A549 (cell line): ENCODE data around the gene PDE10A. TPM values are rescaled to one million over a fixed set of nuclear protein-coding genes. Genes with fewer than 3 reads are reported as not detected.

Experiments used
- ATAC-seq, 2 experiments: fragments of 200-7000 bp in 1 of 2; fragments of >200 bp in 1 of 2; cut with Nextera tagmentation in 1 of 2; cut with Tn5 transposase in 1 of 2; 3 replicates each; pipeline versions ENCODE4 v1.8.0 to v1.9.1; 2018 to 2020; ENCODE audit warnings: mild to moderate bottlenecking in 1 of 2, moderate library complexity in 1 of 2
- CTCF ChIA-PET: fragments of 300-600 bp; sonication (Branson Sonifier 250); formaldehyde crosslinking; extraction: SDS; loops from one replicate; lab custom pipeline; 2021; ENCODE audit warnings: antibody characterized with exemption, inconsistent platforms; lab: Yijun Ruan, JAX
- POLR2A ChIA-PET: fragments of 350-600 bp; formaldehyde crosslinking; extraction: SDS; loops from one replicate; lab custom pipeline; 2021; ENCODE audit warnings: antibody characterized with exemption, inconsistent platforms; lab: Yijun Ruan, JAX
- DNase-seq, 2 experiments: peaks; one replicate each; pipeline versions ENCODE4 v3.0.0 to v3.0.0-alpha.2; 2011 to 2016; ENCODE audit warnings: low read depth in 1 of 2, low spot score in 1 of 2
- FAIRE-seq: peaks from 2 replicates; lab custom pipeline; 2011; peaks lifted over from hg19 to GRCh38; lab: Jason Lieb, UNC
- H3K27ac ChIP-seq, 2 experiments: fragments of >200 bp; sonication (Bioruptor Twin); formaldehyde crosslinking; 3 replicates each; pipeline ENCODE4 v1.5.1; 2016 to 2017
- H3K4me1 ChIP-seq: fragments of >200 bp; sonication (Bioruptor Twin); formaldehyde crosslinking; 3 replicates; pipeline ENCODE4 v1.6.1; 2016
- H3K4me2 ChIP-seq: fragments of >200 bp; sonication (Bioruptor Twin); formaldehyde crosslinking; 3 replicates; pipeline ENCODE4 v1.6.1; 2016
- H3K4me3 ChIP-seq: fragments of >200 bp; sonication (Bioruptor Twin); formaldehyde crosslinking; 3 replicates; pipeline ENCODE4 v1.5.1; 2016
- H3K9me3 ChIP-seq: fragments of >200 bp; sonication (Bioruptor Twin); formaldehyde crosslinking; 3 replicates; pipeline ENCODE4 v1.6.1; 2016
- CBX2 ChIP-seq: fragments of 200-600 bp; sonication (generic); IDR thresholded peaks from 2 replicates; pipeline ENCODE4 v1.6.1; 2016; ENCODE audit warnings: low read depth, mild to moderate bottlenecking, borderline replicate concordance
- CHD2 ChIP-seq: fragments of 150-350 bp; IDR thresholded peaks from 2 replicates; pipeline ENCODE4 v1.6.1; 2014; ENCODE audit warnings: low read length; ENCODE audit not compliant: partially characterized antibody
- CHD4 ChIP-seq: fragments of 200-600 bp; sonication (generic); IDR thresholded peaks from 2 replicates; pipeline ENCODE4 v1.6.1; 2016; ENCODE audit warnings: antibody characterized with exemption, mild to moderate bottlenecking, borderline replicate concordance
- EHMT2 ChIP-seq: fragments of 200-600 bp; sonication (generic); IDR thresholded peaks from 2 replicates; pipeline ENCODE4 v1.6.1; 2016; ENCODE audit warnings: antibody characterized with exemption, low read depth, mild to moderate bottlenecking, moderate library complexity
- FOXS1 ChIP-seq: fragments of 250-450 bp; sonication (Bioruptor Pico); IDR thresholded peaks from 2 replicates; pipeline ENCODE4 v1.5.0; 2020; ENCODE audit warnings: mild to moderate bottlenecking, moderate library complexity
- GATA3 ChIP-seq: IDR thresholded peaks from 2 replicates; pipeline ENCODE4 v1.6.1; 2012; ENCODE audit warnings: borderline replicate concordance
- HDAC2 ChIP-seq: fragments of 200-600 bp; sonication (generic); IDR thresholded peaks from 2 replicates; pipeline ENCODE4 v1.6.1; 2016
- HES2 ChIP-seq: fragments of >200 bp; sonication (Bioruptor Twin); formaldehyde crosslinking; IDR thresholded peaks from 2 replicates; pipeline ENCODE4 v1.6.1; 2016
- HMGXB4 ChIP-seq: fragments of 250-450 bp; sonication (Bioruptor Pico); IDR thresholded peaks from 2 replicates; pipeline ENCODE4 v1.5.0; 2021; ENCODE audit warnings: mild to moderate bottlenecking, moderate library complexity, borderline replicate concordance
- HOXB13 ChIP-seq: fragments of 250-450 bp; sonication (Bioruptor Pico); IDR thresholded peaks from 2 replicates; pipeline ENCODE4 v1.5.0; 2020; ENCODE audit warnings: low read depth, mild to moderate bottlenecking, moderate library complexity
- JUN ChIP-seq, 2 experiments: fragments of >200 bp; sonication (Bioruptor Twin); formaldehyde crosslinking; IDR thresholded peaks; 2 replicates in 1 of 2; 3 replicates in 1 of 2; pipeline ENCODE4 v1.6.1; 2016 to 2017
- JUNB ChIP-seq: fragments of >200 bp; sonication (Bioruptor Twin); formaldehyde crosslinking; IDR thresholded peaks from 2 replicates; pipeline ENCODE4 v1.6.1; 2016
- KDM5A ChIP-seq: fragments of 200-600 bp; sonication (generic); IDR thresholded peaks from 2 replicates; pipeline ENCODE4 v1.6.1; 2016; ENCODE audit warnings: antibody characterized with exemption, mild to moderate bottlenecking
- MAFK ChIP-seq: fragments of 450-650 bp; IDR thresholded peaks from 2 replicates; pipeline ENCODE4 v1.6.1; 2014; ENCODE audit not compliant: partially characterized antibody
- MAZ ChIP-seq: fragments of 150-350 bp; IDR thresholded peaks from 2 replicates; pipeline ENCODE4 v1.6.1; 2014; ENCODE audit warnings: antibody characterized with exemption, low read depth, low read length, borderline replicate concordance
- MYC ChIP-seq: IDR thresholded peaks from 2 replicates; pipeline ENCODE4 v1.6.1; 2012; ENCODE audit warnings: mild to moderate bottlenecking, inconsistent platforms, low read length, improper control_type of control experiment, borderline replicate concordance
- NFE2L2 ChIP-seq: fragments of 150-350 bp; conservative IDR thresholded peaks from 2 replicates; pipeline ENCODE4 v1.6.1; 2014; ENCODE audit warnings: low read length
- PHF8 ChIP-seq: fragments of 200-600 bp; sonication (generic); IDR thresholded peaks from 2 replicates; pipeline ENCODE4 v1.6.1; 2016; ENCODE audit warnings: low read depth, mild to moderate bottlenecking, antibody characterized with exemption, moderate library complexity, borderline replicate concordance
- RARB ChIP-seq: fragments of 250-450 bp; sonication (Bioruptor Pico); IDR thresholded peaks from 2 replicates; pipeline ENCODE4 v1.8.0; 2021; ENCODE audit warnings: mild to moderate bottlenecking, moderate library complexity
- RCOR1 ChIP-seq: fragments of 150-350 bp; IDR thresholded peaks from 2 replicates; pipeline ENCODE4 v1.6.1; 2014; ENCODE audit warnings: antibody characterized with exemption, low read length, low read depth
- SREBF2 ChIP-seq: fragments of 450-650 bp; IDR thresholded peaks from 2 replicates; pipeline ENCODE4 v1.6.1; 2014; ENCODE audit warnings: mild to moderate bottlenecking, moderate library complexity
- ZFP36 ChIP-seq: fragments of 450-650 bp; IDR thresholded peaks from 2 replicates; pipeline ENCODE4 v1.6.1; 2014; ENCODE audit warnings: borderline replicate concordance; ENCODE audit not compliant: partially characterized antibody
- WGBS: methylation state at CpG from one replicate; pipeline ENCODE4 v1.1.6; 2017; ENCODE audit errors: missing lambda C conversion rate; 5-methylcytosine and 5-hydroxymethylcytosine counted together
- polyA plus RNA-seq, 4 experiments: library from polyadenylated mRNA; depleted of rRNA in 3 of 4; stranded (reverse); fragments of >200 nt; fragmentation: RNase III in 1 of 4; extraction: RNeasy Plus Mini Kit Qiagen cat#74134 plus additional on column Dnase treatment in 1 of 4; gene quantifications; 2 replicates in 3 of 4; 3 replicates in 1 of 4; pipeline ENCODE4 v1.2.3, GENCODE V29; 2011 to 2017
- TF ChIP-seq, protein P1 (sequence below): IDR thresholded peaks from 2 replicates; pipeline ENCODE4 v1.6.1; 2012; ENCODE audit warnings: low read depth, borderline replicate concordance

Gene PDE10A
- polyA plus RNA-seq, 2 of the 4 experiments (the other 2 are of a cell fraction): 44.9 to 92.5 TPM

GRCh38 chr6:165404697-165405096 lies 258.3 kb downstream of the PDE10A start:
- Histone ChIP-seq H3K4me1 (no peaks in the 10 kb centered on the region), H3K9me3 (no peaks in the 10 kb centered on the region), H3K27ac (no peak overlapping the region), H3K4me3 (no peak overlapping the region), H3K4me2 (no peak overlapping the region)
- no peak for TF ChIP-seq MAZ
- TF ChIP-seq EHMT2: no peak
- no peak for TF ChIP-seq MYC
- TF ChIP-seq JUN (IDR thresholded peaks at IDR 0.05): no peak
- no peak for ATAC-seq
- POLR2A ChIA-PET: no interaction called here
- WGBS: 27% methylated on average over 2 of the region's 2 CpGs
- FAIRE-seq: no peak
- DNase-seq: no peak
- CTCF ChIA-PET: no interaction called here

- WGBS: 88% methylated on average over 2 of the region's 2 CpGs
- TF ChIP-seq HES2 (no peak), GATA3 (no peak), MAFK (no peak), MAZ (no peak), HOXB13 (no peak), RCOR1 (no peak), PHF8 (no peak)
- TF ChIP-seq, protein P1, sequence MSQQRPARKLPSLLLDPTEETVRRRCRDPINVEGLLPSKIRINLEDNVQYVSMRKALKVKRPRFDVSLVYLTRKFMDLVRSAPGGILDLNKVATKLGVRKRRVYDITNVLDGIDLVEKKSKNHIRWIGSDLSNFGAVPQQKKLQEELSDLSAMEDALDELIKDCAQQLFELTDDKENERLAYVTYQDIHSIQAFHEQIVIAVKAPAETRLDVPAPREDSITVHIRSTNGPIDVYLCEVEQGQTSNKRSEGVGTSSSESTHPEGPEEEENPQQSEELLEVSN: no peak
- ATAC-seq: no peak
- Histone ChIP-seq H3K9me3 (no peaks in the 10 kb centered on the region), H3K4me1 (no peaks in the 10 kb centered on the region), H3K4me3 (no peak overlapping the region), H3K27ac (no peak overlapping the region), H3K4me2 (no peak overlapping the region)
- ChIA-PET CTCF (no interaction called here), POLR2A (no interaction called here)
- FAIRE-seq: no peak
- DNase-seq: no peak
Observed at GRCh38 chr6:165404296-165404695, 258.7 kb downstream of the PDE10A start.

- WGBS: 93% methylated on average over 7 of the region's 7 CpGs
- H3K4me1 ChIP-seq: no peaks in the 10 kb centered on the region
- FAIRE-seq: no peak
- no peak for ATAC-seq
- H3K9me3 ChIP-seq: no peaks in the 10 kb centered on the region
- ChIA-PET CTCF (no interaction called here), POLR2A (no interaction called here)
- H3K4me2 ChIP-seq: no peak overlapping the region
- TF ChIP-seq CHD4 (no peak), HMGXB4 (no peak), CBX2 (no peak), FOXS1 (CRISPR knock-in tag) (no peak), RARB (CRISPR knock-in tag) (no peak), HDAC2 (no peak), SREBF2 (no peak), KDM5A (no peak), JUN (IDR thresholded peaks at IDR 0.05) (no peak), MAZ (no peak), CHD2 (no peak), RCOR1 (no peak), ZFP36 (no peak), JUNB (no peak), GATA3 (no peak), NFE2L2 (no peak)
- no peak for DNase-seq
- H3K27ac ChIP-seq: no peak overlapping the region
- H3K4me3 ChIP-seq: no peak overlapping the region
Observed at GRCh38 chr6:165403006-165403595, 259.9 kb downstream of the PDE10A start.
